PC-3 (cell line): ENCODE results near the gene SLC25A29. TPM values are rescaled to one million over a fixed set of nuclear protein-coding genes. Genes with fewer than 3 reads are reported as not detected.
A peak's percentile ranks its signal among the peaks of the same experiment; 100 is the strongest.

Source experiments
- ATAC-seq: fragments of 200-7000 bp; cut with Tn5 transposase; 2 replicates; pipeline ENCODE4 v1.9.1; 2020; ENCODE audit warnings: mild to moderate bottlenecking, moderate library complexity
- BruUV-seq: library from RNA; stranded (reverse); fragments of 400-500 nt; replicated peaks from 2 replicates; lab custom pipeline; 2021; lab: Mats Ljungman, UMichigan
- CTCF ChIA-PET: fragments of 300-600 bp; sonication (Branson Sonifier 250); formaldehyde crosslinking; loops from one replicate; lab custom pipeline; 2022; ENCODE audit warnings: antibody characterized with exemption; lab: Charles Lee
- POLR2A ChIA-PET: fragments of 300-600 bp; sonication (Branson Sonifier 250); formaldehyde crosslinking; loops from one replicate; lab custom pipeline; 2022; ENCODE audit warnings: antibody characterized with exemption; ENCODE audit not compliant: unreplicated experiment; lab: Charles Lee
- DNase-seq: peaks from one replicate; pipeline ENCODE4 v3.0.0-alpha.2; 2015
- H2AFZ ChIP-seq: fragments of 300-600 bp; sonication (generic); 2 replicates; pipeline ENCODE4 v1.6.0; 2016; ENCODE audit warnings: antibody characterized with exemption, low read length
- H3F3A ChIP-seq: fragments of 300-600 bp; sonication (generic); one replicate; pipeline ENCODE4 v1.6.0; 2017; ENCODE audit warnings: antibody characterized with exemption, low read length, control low read depth, mild to moderate bottlenecking; ENCODE audit not compliant: unreplicated experiment
- H3K27ac ChIP-seq: fragments of 300-600 bp; sonication (generic); 2 replicates; pipeline ENCODE4 v1.5.1; 2016; ENCODE audit warnings: mild to moderate bottlenecking, low read length
- H3K27me3 ChIP-seq: fragments of 300-600 bp; sonication (generic); 2 replicates; pipeline ENCODE4 v1.6.1; 2016; ENCODE audit warnings: low read length, mixed read lengths
- H3K36me3 ChIP-seq: fragments of 300-600 bp; sonication (generic); 2 replicates; pipeline ENCODE4 v1.6.1; 2016; ENCODE audit warnings: low read depth, mixed run types, low read length, mixed read lengths
- H3K4me1 ChIP-seq: fragments of 300-600 bp; sonication (generic); 2 replicates; pipeline ENCODE4 v1.5.1; 2016; ENCODE audit warnings: low read length; ENCODE audit not compliant: insufficient read depth
- H3K4me2 ChIP-seq: fragments of 300-600 bp; sonication (generic); 2 replicates; pipeline ENCODE4 v1.6.0; 2016; ENCODE audit warnings: low read length
- H3K4me3 ChIP-seq: fragments of 300-600 bp; sonication (generic); 2 replicates; pipeline ENCODE4 v1.5.1; 2016; ENCODE audit warnings: mild to moderate bottlenecking, low read length, mixed read lengths
- H3K79me2 ChIP-seq: fragments of 300-600 bp; sonication (generic); 2 replicates; pipeline ENCODE4 v1.6.1; 2017; ENCODE audit warnings: low read length, mixed read lengths
- H3K9ac ChIP-seq: fragments of 300-600 bp; sonication (generic); 2 replicates; pipeline ENCODE4 v1.6.0; 2016; ENCODE audit warnings: mild to moderate bottlenecking, low read length
- H3K9me2 ChIP-seq: fragments of 300-600 bp; sonication (generic); replicated peaks from 2 replicates; pipeline ENCODE4 v1.6.1; 2016; ENCODE audit warnings: mixed run types, low read length, mixed read lengths
- H3K9me3 ChIP-seq: fragments of 300-600 bp; sonication (generic); 2 replicates; pipeline ENCODE4 v1.6.1; 2016; ENCODE audit warnings: low read length, mixed read lengths
- H4K20me1 ChIP-seq: fragments of 300-600 bp; sonication (generic); 2 replicates; pipeline ENCODE4 v1.6.1; 2016; ENCODE audit warnings: low read length, mixed read lengths
- EZH2 ChIP-seq: fragments of 300-600 bp; sonication (generic); IDR thresholded peaks from one replicate; pipeline ENCODE4 v1.6.1; 2017; ENCODE audit warnings: antibody characterized with exemption, mild to moderate bottlenecking, low read length; ENCODE audit not compliant: unreplicated experiment
- EZH2phosphoT487 ChIP-seq: fragments of 300-600 bp; sonication (generic); IDR thresholded peaks from 2 replicates; pipeline ENCODE4 v1.6.1; 2018; ENCODE audit warnings: mild to moderate bottlenecking, antibody characterized with exemption, low read length, borderline replicate concordance
- intact Hi-C: fragments of 100-400 bp; cut with micrococcal nuclease; formaldehyde crosslinking; loops from 2 replicates; pipeline ENCODE4 v1.9.0; 2023
- total RNA-seq: library from RNA; depleted of rRNA; stranded (reverse); fragments of >200 nt; gene quantifications from 2 replicates; pipeline ENCODE4 v1.2.3, GENCODE V29; 2014
- TF ChIP-seq, protein P1 (sequence below): fragments of 300-600 bp; sonication (generic); conservative IDR thresholded peaks from 2 replicates; pipeline ENCODE4 v1.5.1; 2017; ENCODE audit warnings: antibody characterized with exemption, low read depth, mild to moderate bottlenecking, low read length

Gene SLC25A29
- total RNA-seq, 1 experiment from 2014 or later: 53.9 TPM

DNA sequence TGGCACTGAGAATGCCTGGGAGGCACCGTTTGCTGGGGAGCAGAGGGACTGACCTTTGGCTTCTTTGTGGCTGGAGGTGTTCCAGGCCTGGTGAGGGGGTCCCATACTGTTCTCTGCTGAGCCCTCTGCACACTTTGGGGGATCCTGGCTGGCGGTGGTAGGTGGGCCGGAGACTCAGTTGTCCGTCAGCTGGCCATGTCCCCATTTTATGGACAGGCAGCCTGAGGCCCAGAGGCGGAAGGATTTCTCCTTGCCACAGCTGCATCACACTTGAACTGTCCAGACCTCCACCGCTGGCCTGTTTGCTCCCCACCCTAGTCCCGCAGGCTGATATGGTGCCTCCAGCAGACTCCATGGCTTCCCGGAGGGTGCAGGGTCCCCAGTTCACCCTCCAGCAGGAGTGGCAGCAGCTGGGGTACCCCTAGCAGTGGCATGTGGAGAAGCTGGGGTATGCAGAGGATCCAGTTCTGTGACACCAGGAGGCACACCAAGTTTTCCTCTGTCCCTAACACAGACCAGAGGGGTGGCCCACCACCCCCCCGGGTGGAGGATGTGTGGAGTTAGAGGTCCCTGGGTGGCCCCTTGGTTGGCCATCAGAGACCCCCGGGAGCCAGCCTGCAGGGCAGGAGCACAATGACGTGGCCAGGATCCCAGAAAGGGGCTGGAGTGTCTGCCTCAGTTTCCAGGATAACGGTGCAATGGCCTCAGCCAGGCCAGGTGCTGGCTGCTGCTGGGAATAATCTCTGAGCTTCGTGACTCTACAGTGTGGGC is 14.8 kb downstream of the SLC25A29 start:
- no peaks in the 10 kb centered on the region for H3K9me3 ChIP-seq
- no peak overlapping the region for H3K4me3 ChIP-seq
- no peaks in the 10 kb centered on the region for H3K36me3 ChIP-seq
- intact Hi-C loops: no loop called here
- TSS peak; percentile 22 for BruUV-seq
- H2AFZ ChIP-seq: no peak overlapping the region
- H3K4me2 ChIP-seq: no peak overlapping the region
- H3K4me1 ChIP-seq: no peaks in the 10 kb centered on the region
- no peaks in the 10 kb centered on the region for H4K20me1 ChIP-seq
- H3K27ac ChIP-seq: no peak overlapping the region
- TF ChIP-seq, protein P1, sequence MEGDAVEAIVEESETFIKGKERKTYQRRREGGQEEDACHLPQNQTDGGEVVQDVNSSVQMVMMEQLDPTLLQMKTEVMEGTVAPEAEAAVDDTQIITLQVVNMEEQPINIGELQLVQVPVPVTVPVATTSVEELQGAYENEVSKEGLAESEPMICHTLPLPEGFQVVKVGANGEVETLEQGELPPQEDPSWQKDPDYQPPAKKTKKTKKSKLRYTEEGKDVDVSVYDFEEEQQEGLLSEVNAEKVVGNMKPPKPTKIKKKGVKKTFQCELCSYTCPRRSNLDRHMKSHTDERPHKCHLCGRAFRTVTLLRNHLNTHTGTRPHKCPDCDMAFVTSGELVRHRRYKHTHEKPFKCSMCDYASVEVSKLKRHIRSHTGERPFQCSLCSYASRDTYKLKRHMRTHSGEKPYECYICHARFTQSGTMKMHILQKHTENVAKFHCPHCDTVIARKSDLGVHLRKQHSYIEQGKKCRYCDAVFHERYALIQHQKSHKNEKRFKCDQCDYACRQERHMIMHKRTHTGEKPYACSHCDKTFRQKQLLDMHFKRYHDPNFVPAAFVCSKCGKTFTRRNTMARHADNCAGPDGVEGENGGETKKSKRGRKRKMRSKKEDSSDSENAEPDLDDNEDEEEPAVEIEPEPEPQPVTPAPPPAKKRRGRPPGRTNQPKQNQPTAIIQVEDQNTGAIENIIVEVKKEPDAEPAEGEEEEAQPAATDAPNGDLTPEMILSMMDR: no peak
- TF ChIP-seq EZH2phosphoT487 (no peak), EZH2 (no peak)
- H3F3A ChIP-seq: no peaks in the 10 kb centered on the region
- DNase-seq: no peak
- H3K79me2 ChIP-seq: no peaks in the 10 kb centered on the region
- CTCF ChIA-PET: no interaction called here
- POLR2A ChIA-PET: no interaction called here
- no peaks in the 10 kb centered on the region for H3K9me2 ChIP-seq
- no peak overlapping the region for H3K9ac ChIP-seq
- no peak for ATAC-seq
- no peaks in the 10 kb centered on the region for H3K27me3 ChIP-seq

DNA sequence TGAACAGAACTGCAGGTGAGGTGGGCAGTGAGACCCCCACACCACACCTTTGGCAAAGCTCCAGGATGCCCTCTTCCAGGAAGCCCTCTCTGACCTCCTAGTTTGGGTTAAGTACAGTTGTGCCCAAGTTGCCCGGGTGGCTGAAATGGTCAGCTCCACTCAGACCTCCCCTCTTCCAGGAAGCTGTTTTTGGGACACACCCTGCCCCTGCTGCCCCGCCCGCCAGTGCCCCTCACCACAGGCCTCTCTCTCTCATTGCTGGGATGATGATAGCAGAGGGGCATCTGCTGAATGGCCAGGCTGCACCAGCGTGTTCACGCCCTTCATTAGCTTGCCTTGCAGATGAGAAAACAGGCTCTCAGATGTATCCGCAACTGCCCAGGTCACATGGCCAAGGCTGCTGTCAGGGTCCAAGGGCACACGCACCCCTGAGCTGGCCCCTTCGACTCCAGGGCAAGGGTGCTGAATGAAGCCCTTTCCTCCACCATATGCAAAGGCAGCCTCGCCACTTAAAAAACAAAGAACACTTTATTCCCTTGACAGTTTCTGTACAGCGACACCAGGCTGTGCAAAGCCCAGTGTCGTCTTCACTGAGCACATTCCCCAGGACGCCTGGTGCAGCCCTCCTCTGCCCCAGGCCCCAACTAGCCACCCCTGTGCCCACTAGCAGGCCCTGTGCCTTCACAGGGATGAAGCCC is 15.5 kb downstream of the SLC25A29 start:
- Histone ChIP-seq H3K9me2 (no peaks in the 10 kb centered on the region), H3K4me3 (no peak overlapping the region), H3K27me3 (no peaks in the 10 kb centered on the region), H2AFZ (no peak overlapping the region), H3K79me2 (no peaks in the 10 kb centered on the region), H4K20me1 (no peaks in the 10 kb centered on the region), H3K9ac (no peak overlapping the region), H3F3A (no peaks in the 10 kb centered on the region), H3K4me2 (no peak overlapping the region), H3K27ac (no peak overlapping the region), H3K36me3 (no peaks in the 10 kb centered on the region), H3K4me1 (0 out of 2 replicates have a peak, but pooled peaks cover 2% of the 10 kb centered on the region), H3K9me3 (no peaks in the 10 kb centered on the region)
- intact Hi-C loops: no loop called here
- no TSS peak for BruUV-seq
- no peak for DNase-seq
- no peak for ATAC-seq
- ChIA-PET CTCF (interaction anchor here (0.6 kb wide), 1 partner anchor 28 kb away, joined by 5 read pairs; no protein-coding TSS in a partner anchor), POLR2A (no interaction called here)
- no peak for TF ChIP-seq EZH2phosphoT487
- no peak for TF ChIP-seq EZH2
- TF ChIP-seq, protein P1: no peak
